ENCODE data around the gene NOP14.

The NOP14 gene

GRCh38 chr4:2924765-2925301 lies 38.4 kb downstream of the NOP14 start:
- no peak overlapping the region for H3K4me2 ChIP-seq (ENCODE audit: low read depth, low read length, poor library complexity, severe bottlenecking)
- no peaks in the 10 kb centered on the region for H3K9me3 ChIP-seq (ENCODE audit: insufficient read depth, low read depth, low read length)
- H3K9ac ChIP-seq (ENCODE audit: low read depth, low read length, poor library complexity, severe bottlenecking): no peak overlapping the region
- TF ChIP-seq CTCF (conservative IDR thresholded peaks at IDR 0.05; ENCODE audit: low read length) (no peak), EZH2phosphoT487 (IDR thresholded peaks at IDR 0.05; ENCODE audit: borderline replicate concordance) (no peak)
- no peaks in the 10 kb centered on the region for H3K79me2 ChIP-seq (ENCODE audit: insufficient read depth, low read length)
- no peak overlapping the region for H3K4me3 ChIP-seq (ENCODE audit: low read length, poor library complexity, severe bottlenecking)
- no peaks in the 10 kb centered on the region for H3K4me1 ChIP-seq (ENCODE audit: insufficient read depth, low read length, poor library complexity, severe bottlenecking)
- H3K9me2 ChIP-seq (replicated peaks; ENCODE audit: low read depth, low read length): no peaks in the 10 kb centered on the region
- H3F3A ChIP-seq (ENCODE audit: low read depth): no peaks in the 10 kb centered on the region
- no peak overlapping the region for H2AFZ ChIP-seq (ENCODE audit: low read length)
- peaks cover 69% of the 10 kb centered on the region; the same call in 1 of the 2 replicates for H3K36me3 ChIP-seq (ENCODE audit: insufficient read depth, low read length)
- no peaks in the 10 kb centered on the region for H4K20me1 ChIP-seq (ENCODE audit: insufficient read depth, low read length, poor library complexity, severe bottlenecking)
- no peaks in the 10 kb centered on the region for H3K27me3 ChIP-seq (ENCODE audit: insufficient read depth, low read length, poor library complexity, severe bottlenecking)

GRCh38 chr4:2924286-2924685 lies 38.9 kb downstream of the NOP14 start:
- TF ChIP-seq CTCF (conservative IDR thresholded peaks at IDR 0.05; ENCODE audit: low read length) (no peak), EZH2phosphoT487 (IDR thresholded peaks at IDR 0.05; ENCODE audit: borderline replicate concordance) (no peak)

GRCh38 chr4:2923668-2924173 lies 39.5 kb downstream of the NOP14 start:
- H3K4me2 ChIP-seq (ENCODE audit: low read depth, low read length, poor library complexity, severe bottlenecking): no peak overlapping the region
- no peaks in the 10 kb centered on the region for H3K9me3 ChIP-seq (ENCODE audit: insufficient read depth, low read depth, low read length)
- H3K9ac ChIP-seq (ENCODE audit: low read depth, low read length, poor library complexity, severe bottlenecking): no peak overlapping the region
- H3F3A ChIP-seq (ENCODE audit: low read depth): no peaks in the 10 kb centered on the region
- H3K79me2 ChIP-seq (ENCODE audit: insufficient read depth, low read length): no peaks in the 10 kb centered on the region
- H3K4me3 ChIP-seq (ENCODE audit: low read length, poor library complexity, severe bottlenecking): no peak overlapping the region
- H3K9me2 ChIP-seq (replicated peaks; ENCODE audit: low read depth, low read length): no peaks in the 10 kb centered on the region
- H4K20me1 ChIP-seq (ENCODE audit: insufficient read depth, low read length, poor library complexity, severe bottlenecking): no peaks in the 10 kb centered on the region
- TF ChIP-seq CTCF (conservative IDR thresholded peaks at IDR 0.05; ENCODE audit: low read length): no peak
- no peak for TF ChIP-seq EZH2phosphoT487 (IDR thresholded peaks at IDR 0.05; ENCODE audit: borderline replicate concordance)
- no peak overlapping the region for H2AFZ ChIP-seq (ENCODE audit: low read length)
- no peaks in the 10 kb centered on the region for H3K27me3 ChIP-seq (ENCODE audit: insufficient read depth, low read length, poor library complexity, severe bottlenecking)
- no peaks in the 10 kb centered on the region for H3K4me1 ChIP-seq (ENCODE audit: insufficient read depth, low read length, poor library complexity, severe bottlenecking)
- peaks cover 58% of the 10 kb centered on the region; the same call in 1 of the 2 replicates for H3K36me3 ChIP-seq (ENCODE audit: insufficient read depth, low read length)

More at GRCh38 chr4:2924286-2924685, 38.9 kb downstream of the NOP14 start:
- Histone ChIP-seq H3K36me3 (ENCODE audit: insufficient read depth, low read length) (peaks cover 64% of the 10 kb centered on the region; the same call in 1 of the 2 replicates), H3K79me2 (ENCODE audit: insufficient read depth, low read length) (no peaks in the 10 kb centered on the region), H3K27me3 (ENCODE audit: insufficient read depth, low read length, poor library complexity, severe bottlenecking) (no peaks in the 10 kb centered on the region), H3K4me2 (ENCODE audit: low read depth, low read length, poor library complexity, severe bottlenecking) (no peak overlapping the region), H2AFZ (ENCODE audit: low read length) (no peak overlapping the region), H3K9me3 (ENCODE audit: insufficient read depth, low read depth, low read length) (no peaks in the 10 kb centered on the region), H3K4me3 (ENCODE audit: low read length, poor library complexity, severe bottlenecking) (no peak overlapping the region), H3K9ac (ENCODE audit: low read depth, low read length, poor library complexity, severe bottlenecking) (no peak overlapping the region), H4K20me1 (ENCODE audit: insufficient read depth, low read length, poor library complexity, severe bottlenecking) (no peaks in the 10 kb centered on the region), H3K4me1 (ENCODE audit: insufficient read depth, low read length, poor library complexity, severe bottlenecking) (no peaks in the 10 kb centered on the region), H3F3A (ENCODE audit: low read depth) (no peaks in the 10 kb centered on the region), H3K9me2 (replicated peaks; ENCODE audit: low read depth, low read length) (no peaks in the 10 kb centered on the region)

Data from Loucy (cell line).